HG03139 (cell line): ENCODE measurements around the gene CEL.
"Not testable (repeated sequence)": the region's sequence is repeated elsewhere in the genome, so short reads cannot be mapped to it uniquely, and the experiment has no call there.

Source experiments
- ATAC-seq: cut with Tn5 transposase; IDR thresholded peaks from one replicate; pipeline ENCODE4 v1.9.1; 2021; ENCODE audit not compliant: unreplicated experiment

Gene CEL

DNA sequence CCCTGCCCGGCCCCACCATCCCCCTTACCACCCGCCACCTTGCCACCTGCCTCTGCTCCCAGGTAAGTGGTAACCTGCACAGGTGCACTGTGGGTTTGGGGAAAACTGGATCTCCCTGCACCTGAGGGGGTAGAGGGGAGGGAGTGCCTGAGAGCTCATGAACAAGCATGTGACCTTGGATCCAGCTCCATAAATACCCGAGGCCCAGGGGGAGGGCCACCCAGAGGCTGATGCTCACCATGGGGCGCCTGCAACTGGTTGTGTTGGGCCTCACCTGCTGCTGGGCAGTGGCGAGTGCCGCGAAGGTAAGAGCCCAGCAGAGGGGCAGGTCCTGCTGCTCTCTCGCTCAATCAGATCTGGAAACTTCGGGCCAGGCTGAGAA, at the start of gene CEL:
Gene CEL, plus strand, starts transcription at position 218 of the 382 bp plus-strand sequence. Its CDS starts 22 bp downstream, at position 240.
- not testable (repeated sequence) for ATAC-seq

DNA sequence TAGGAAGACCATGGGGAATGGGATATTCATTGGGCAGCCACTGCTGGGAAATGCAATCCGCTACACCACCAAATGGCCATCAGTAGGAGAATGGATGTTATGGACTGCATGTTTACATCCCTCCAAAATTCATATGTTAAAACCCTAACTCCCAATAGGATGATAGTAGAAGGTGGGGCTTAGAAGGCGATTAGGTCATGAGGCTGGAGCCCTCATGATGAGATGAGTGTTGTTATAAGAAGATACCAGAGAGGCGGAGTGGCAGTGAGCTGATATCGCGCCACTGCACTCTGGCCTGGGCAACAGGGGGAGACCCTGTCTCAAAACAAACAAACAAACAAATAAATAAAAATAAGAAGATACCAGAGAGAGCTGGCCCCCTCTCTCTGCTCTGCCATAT, 47.1 kb upstream of the CEL start:
- ATAC-seq: no peak

DNA sequence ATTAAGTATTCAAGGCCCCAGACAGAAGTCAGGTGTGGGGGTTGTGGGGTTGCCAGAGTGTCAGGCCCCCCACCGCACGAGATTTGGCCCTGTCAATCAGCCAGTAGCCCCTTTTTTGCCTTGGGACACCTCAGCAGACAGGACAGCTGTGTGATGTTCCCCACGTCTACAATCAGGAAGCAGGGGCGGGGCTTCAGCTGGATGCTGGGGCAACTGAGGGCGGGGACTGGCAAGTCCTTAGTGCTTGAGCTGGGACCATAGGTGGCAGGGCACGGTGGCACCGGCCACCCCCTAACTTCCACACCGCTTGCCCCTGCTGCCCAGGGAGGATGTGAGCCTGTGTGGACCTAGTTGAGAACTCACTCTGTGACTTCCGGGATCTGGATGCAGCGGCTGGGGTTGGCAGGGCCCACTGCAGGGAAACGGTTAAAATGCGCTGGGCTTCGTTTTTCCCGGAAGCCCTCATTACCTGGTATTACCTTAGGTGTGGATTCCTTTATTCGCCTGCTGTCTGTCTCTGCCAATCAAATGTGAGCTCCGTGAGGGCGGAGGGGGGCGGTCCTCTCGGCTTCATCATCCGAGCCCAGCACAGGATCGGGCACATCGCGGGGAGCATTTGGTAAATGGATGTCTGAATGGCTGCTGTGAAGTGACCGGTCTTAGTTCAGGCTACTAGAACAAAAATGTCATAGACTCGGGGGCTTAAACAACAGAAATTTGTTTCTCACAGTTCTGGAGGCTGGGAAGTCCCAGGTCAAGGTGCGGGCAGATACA, 38.5 kb upstream of the CEL start:
- ATAC-seq: no peak

DNA sequence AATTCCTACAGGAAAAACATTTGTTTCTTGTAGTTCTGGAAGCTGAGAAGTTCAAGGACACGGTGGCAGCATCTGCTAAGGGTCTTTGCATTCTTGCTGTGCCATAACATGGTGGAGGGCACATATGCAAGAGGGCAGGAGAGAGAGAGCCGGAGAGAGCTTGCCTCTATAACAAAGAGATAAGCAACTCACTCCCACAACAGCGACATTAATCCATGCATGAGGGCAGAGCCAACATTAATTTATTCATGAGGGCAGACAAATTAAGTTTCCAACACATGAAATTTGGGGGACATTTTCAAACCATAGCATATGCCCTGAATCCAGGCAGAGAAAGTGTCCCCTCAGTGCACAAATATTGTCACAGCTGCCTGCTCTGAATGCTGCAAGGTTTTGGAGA, 35.4 kb upstream of the CEL start:
- no peak for ATAC-seq

DNA sequence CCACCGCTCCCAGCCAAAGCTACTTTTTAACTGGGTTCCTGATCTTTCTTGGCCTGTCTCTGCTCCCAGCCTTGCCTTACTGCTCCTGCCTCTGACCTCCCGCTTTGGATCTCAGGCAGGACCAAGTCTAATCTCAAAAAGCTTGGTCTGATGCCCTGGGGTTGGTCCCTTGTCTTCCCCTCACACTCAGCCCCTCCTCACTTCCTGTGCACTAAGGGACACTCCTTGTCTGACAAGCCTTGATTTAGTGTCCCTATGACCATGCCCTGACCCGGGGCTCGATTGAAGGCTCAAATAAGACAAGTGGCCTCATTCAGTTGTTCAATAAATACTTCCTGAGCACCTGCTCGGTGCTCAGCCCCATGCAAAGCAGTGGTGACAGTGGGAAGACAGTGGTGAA, 34.6 kb upstream of the CEL start:
- ATAC-seq: no peak

DNA sequence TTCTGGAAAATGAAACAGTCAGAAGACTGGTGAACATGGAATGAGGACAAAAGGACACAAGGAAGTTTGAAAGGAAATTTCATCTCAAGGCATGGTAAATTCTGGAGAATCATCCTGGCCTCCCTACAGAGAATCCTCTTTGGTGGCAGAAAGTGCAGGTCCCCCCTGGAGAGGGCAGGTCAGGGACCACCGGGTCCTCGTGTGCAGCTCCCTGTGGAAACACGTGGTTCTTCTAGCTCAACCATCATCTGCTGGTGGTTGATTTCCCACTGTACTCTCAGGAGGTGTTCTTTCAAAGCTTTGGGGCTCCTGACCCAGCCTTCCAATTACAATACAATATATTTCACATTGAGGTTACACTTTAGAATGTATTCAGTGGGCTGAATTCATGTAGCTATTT, 33.6 kb upstream of the CEL start:
- ATAC-seq: no peak

DNA sequence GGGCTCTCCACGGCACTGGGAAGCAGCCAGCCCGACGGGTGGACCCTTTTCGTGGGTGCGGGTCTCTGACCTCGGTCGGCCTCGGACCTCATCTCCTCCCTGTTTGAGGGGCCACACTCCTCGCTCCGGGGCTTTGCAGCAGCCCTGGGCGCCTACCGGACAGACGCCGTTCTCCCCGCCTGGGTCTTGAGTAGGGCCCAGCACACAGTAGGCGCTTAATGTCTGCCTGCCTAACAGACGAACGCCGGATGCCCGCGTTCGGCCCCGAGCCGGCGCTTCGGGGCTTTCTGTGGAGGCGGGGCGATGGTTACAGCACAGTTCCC, 31.8 kb upstream of the CEL start:
- ATAC-seq: peak; percentile 17

DNA sequence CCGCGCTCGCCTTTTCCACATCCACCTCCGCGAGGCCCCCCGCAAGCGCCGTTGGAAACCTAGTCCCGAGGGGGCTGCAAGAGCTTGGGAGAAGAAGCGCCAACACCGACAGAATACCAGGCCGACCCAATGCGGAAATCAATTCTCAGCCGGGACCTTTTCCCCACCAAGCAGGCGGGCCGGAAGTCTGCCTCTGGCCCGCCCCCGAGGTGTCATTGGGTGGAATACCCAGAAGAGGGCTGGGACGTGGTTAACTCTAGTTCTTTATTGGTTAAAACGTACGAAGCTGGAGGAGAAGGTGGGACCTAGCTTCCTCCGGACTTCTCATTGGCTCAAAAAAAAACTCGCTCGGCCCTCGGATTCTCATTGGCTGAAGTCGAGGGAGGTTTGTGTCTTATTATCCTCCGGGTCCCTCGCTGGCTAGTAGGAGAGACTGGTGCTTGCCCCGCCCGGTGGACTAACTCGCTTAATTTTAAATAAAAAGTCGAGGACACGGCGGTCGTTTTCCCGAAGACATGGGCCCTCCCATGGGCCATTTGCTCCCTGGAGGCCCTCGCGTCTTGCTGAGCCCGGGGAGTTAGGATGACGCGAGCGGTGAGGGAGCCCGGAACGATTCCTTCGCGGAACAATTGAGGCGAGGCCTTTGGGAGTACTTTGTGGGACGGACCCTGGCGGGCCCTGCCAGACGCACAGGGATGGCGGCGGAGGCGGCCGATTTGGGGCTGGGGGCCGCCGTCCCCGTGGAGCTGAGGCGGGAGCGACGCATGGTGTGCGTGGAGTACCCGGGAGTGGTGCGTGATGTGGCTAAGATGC, 31.3 kb upstream of the CEL start, which contains the start of gene GTF3C5:
Gene GTF3C5, plus strand, starts transcription at position 681 of the 813 bp plus-strand sequence. Its CDS starts 15 bp downstream, at position 696.
- peak; percentile 93 for ATAC-seq

DNA sequence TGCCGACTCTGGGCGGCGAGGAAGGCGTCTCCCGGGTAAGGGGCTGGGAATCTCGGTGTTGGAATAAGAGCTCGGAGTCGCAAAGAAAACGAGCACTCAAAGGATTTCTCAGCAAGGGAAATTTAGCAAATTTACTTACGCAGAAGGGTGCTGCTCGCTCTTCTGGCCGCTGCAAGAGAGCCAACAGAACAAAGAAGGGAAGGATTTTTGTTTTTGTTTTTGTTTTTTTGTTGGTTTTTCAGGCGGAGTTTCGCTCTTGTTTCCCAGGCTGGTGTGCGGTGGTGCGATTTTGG, 30.7 kb upstream of the CEL start:
- ATAC-seq: no peak

DNA sequence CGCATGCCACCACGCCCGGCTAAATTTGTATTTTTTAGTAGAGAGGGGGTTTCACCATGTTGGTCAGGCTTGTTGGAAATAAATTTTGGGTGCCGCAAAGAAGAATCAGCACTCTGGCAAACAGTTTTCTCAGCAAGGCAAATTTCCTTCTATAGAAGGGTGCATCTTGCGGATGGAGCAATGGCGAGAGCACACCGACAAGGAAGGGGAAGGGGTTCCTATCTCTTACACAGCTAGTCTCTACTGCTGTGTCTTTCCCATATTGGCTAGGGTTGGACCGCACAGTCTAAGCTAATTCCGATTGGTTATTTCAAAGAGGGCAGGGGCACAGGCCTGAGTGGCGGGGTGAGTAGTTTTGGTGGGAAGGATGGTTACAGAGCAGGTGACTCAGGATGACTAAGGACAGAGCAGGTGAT, 30.3 kb upstream of the CEL start:
- no peak for ATAC-seq

DNA sequence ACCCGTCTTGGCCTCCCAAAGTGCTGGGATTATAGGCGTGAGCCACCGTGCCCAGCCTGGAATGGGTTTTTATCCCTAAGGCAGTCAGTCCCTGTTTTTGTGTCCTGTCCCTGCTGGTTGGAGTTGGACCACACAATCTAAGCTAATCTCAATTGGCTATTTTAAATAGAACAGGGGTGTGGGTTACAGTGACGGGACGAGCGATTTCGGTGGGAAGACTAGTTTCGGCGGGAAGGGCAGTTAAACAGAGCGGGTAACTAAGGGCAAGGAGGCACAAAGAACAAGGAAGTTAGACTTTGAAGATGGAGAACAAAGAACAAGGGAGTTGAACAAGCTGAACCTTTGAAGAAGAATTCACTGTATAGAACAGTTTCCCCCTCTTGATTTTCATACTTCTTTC, 29.6 kb upstream of the CEL start:
- ATAC-seq: no peak

DNA sequence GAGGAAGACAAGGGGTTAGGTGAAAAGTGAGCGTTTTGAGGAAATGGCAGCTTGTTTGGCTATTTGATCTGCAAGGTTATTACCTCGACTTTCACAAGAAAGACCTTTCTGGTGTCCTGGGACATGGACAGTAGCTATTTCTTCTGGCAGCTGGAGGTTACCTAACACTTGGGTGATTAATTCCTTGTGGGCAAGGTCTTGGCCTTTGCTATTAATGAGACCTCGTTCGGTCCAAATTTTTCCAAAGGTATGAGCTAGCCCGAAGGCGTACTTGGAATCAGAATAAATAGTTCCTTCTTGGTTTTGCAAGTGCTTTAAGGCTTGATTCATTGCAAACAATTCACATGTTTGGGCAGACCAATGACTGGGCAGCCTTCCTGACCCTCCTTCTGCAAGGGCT, 26.1 kb upstream of the CEL start:
- ATAC-seq: no peak

DNA sequence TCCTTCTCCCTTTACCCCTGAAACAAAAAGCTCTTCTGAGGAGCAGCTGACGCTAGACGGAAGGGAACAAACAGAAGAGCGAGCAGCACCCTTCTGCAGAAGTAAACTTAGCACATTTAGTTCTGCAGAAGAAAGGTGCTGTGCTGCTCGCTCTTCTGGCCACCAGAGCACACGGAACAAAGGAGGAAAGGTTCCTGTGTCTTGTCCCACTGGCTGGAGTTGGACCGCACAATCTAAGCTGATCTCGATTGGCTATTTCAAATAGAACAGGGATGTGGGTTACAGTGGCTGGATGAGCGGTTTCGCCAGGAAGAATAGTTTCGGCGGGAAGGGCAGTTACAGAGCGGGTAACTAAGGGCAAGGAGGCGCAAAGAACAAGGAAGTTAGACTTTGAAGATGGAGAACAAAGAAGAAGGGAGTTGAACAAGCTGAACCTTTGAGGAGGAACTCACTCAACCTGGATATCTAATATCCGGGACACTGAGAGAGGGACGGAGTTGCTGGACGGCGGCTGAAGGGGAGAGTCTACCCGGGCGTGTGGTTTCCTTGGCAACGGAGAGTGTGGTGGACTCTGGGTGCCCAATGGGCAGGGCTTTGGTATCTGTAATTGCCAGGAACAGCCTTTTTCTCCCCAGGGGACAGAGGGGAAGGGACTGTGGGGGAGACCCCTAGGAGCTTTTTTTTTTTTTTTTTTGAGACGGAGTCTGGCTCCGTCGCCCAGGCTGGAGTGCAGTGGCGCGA, 23.8 kb upstream of the CEL start:
- no peak for ATAC-seq

DNA sequence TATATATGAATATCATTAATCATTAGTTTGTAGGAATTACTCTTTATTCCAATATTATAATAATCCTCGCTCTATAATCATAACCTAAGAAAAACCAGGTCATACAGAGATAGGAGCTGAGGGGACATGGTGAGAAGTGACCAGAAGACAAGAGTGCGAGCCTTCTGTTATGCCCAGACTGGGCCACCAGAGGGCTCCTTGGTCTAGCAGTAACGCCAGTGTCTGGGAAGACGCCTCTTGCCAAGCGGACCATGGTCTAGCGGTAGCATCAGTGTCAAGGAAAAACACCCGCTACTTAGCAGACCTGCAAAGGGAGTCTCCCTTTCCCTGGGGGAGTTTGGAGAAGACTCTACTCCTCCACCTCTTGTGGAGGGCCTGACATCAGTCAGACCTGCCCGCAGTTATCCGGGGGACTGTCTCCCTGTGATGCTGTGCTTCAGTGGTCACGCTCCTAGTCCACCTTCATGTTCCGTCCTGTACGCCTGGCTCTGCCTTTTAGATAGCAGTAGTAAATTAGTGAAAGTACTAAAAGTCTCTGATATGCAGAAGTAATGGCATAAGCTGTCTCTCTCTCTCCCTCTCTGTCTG, 20.8 kb upstream of the CEL start:
- not testable (repeated sequence) for ATAC-seq

DNA sequence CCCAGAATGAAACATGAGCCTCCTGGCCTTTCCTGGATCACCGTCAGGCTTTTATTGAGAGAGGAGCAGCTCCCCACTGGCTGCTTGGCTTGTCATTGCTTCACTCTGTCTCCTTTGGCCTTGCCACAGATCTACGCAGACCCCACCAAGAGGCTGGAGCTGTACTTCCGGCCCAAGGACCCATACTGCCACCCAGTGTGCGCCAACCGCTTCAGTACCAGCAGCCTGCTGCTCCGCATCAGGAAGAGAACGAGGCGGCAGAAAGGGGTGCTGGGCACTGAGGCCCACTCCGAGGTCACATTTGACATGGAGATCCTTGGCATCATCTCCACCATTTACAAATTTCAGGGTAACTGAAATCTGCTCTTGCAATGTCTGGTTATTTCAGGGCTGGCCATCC, 19.8 kb upstream of the CEL start:
- ATAC-seq: no peak

DNA sequence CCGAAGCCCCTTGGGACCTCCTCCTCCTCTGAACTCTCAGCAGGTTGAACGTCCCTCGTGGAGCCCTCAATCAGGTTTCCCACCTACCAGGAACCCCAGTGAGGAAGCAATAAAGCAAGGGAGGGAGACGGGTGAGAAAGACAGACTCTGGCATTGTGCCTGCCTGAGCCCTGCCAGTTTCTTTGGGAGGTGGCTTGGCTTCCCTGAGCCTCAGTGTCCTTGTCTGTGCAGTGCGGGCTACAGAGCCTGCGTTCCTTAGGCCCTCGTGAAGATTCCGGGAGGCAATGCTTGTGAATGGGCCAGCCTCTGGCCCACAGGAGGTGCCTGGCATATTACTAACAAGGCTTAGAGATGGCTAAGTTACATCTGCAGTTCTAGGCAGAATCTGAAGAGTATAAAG, 19.1 kb upstream of the CEL start:
- no peak for ATAC-seq

DNA sequence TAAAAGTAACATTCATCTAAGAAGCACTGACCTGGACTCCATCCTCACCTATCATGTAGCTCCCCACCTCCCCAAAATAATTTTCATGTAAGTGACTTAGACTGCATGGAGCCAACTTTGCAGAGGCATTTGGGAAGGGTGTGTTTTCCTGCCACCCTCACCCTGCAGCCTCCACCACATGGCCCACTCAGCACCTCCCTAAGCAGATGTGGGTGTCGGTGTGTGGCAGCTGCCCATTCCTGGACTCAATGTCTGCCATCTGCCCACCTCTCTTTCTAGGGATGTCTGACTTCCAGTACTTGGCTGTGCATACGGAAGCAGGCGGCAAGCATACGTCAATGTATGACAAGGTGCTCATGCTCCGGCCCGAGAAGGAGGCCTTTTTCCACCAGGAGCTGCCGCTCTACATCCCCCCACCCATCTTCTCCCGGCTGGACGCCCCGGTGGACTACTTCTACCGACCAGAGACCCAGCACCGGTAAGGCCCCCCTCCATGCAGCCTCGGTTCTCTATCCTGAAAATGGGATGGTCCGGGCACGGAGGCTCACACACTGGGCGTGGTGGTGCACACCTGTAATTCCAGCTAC, 18.2 kb upstream of the CEL start:
- ATAC-seq: no peak

DNA sequence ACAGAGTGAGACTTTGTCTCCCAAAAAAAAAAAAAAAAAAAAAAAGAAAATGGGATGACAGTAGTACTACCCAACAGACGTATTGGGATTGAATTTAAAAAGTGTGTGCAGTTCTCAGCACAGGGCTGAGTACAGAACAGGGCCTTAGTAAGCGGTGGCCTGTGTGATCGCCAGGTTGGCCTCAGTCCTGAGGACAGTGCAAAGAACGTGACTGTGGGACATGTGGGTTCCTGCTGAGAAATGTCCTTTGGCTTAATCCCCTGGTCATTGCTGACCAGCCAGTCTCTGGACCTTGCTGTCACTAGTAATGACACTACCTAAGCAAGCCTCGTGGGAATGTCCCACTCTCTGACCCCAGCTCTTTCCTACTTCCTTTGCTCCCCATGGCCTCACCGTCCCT, 17.7 kb upstream of the CEL start:
- no peak for ATAC-seq

DNA sequence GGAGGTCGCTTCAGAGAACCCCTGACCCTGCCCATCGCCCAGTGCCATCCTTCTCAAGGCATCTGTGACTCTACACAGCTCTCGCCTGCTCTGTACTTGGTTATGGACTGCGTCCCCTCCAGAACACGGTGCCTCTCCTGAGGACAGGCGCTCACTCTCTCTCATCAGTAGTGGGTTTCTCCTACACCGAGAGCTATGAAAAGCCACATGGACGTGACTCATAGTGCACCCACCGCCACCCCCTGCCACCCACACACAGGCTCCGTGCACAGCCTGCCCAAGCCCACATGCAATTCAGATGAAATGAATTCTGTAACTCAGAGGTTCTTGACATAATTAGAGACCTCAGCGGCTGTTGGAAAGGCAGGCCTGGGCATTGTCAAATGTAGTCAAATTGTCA, 17.1 kb upstream of the CEL start:
- ATAC-seq: no peak

DNA sequence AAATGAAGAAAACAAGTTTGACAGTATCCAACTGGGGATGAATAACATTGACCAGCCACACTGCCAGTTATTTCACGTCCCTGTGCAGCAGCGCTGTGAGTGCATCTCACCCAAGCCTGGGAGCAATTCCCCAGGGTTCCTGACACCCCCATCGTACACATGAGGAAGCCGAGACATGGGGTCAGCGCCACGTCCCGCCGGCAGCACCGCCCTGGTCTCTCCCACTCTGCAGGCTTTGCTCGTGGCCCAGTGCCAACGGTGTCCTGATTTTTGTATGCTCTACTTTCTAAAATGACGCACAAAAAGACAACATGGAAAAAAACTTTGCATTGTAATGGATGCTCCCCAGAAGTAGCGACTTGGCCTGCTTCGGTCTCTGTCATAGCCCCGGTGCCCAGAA, 16.6 kb upstream of the CEL start:
- ATAC-seq: no peak

DNA sequence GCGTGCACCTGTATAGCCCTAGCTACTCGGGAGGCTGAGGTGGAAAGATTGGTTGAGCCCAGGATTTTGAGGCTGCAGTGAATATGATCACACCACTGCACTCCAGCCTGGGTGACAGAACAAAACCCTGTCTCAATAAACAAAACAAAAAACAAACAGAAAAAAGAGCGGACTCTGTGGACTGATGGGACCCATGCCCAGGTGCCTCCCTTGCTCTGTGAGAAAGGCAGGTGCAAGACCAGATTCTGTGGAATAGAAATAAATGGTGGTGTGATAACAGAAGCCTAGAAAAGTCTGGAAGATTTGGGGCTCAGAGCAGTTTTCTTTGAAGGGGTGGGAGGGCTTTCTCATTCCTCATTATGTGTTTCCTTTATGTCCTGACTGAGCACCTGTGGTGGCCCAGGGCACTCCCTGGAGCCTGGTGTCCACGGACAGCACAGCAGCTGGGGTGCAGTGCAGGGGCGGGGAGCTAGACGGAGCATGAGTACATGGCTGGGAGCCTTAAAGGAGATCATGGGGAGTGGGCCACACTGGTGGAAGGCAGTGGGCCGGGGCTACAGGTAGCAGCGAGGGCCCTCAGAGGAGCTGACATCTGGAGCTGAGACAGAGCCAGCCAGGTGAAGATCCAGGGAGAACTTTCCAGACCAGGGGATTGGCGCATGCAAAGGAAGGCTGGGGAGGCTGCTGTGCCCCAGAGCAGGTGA, 15.4 kb upstream of the CEL start:
- ATAC-seq: no peak
